Fibroblast of lung (primary cell): ENCODE data around the gene CLEC16A. TPM values are rescaled to one million over a fixed set of nuclear protein-coding genes. Genes with fewer than 3 reads are reported as not detected.
A peak's percentile ranks its signal among the peaks of the same experiment; 100 is the strongest.

ENCODE experiments used
- DNase-seq, 2 donors: peaks; one replicate each; pipeline versions ENCODE4 v3.0.0 to v3.0.0-alpha.2; 2010; ENCODE audit warnings: low read depth in 2 of 2
- H2AFZ ChIP-seq: 2 replicates; pipeline ENCODE4 v1.5.1; 2012; ENCODE audit warnings: low read length, control low read depth, inconsistent platforms
- H3K27ac ChIP-seq: 2 replicates; pipeline ENCODE4 v1.5.1; 2011; ENCODE audit warnings: low read length, control low read depth; ENCODE audit not compliant: insufficient read depth
- H3K27me3 ChIP-seq: 2 replicates; pipeline ENCODE4 v1.5.1; 2011; ENCODE audit warnings: mild to moderate bottlenecking, low read length; ENCODE audit not compliant: control insufficient read depth, insufficient read depth
- H3K36me3 ChIP-seq: 2 replicates; pipeline ENCODE4 v1.5.1; 2011; ENCODE audit warnings: low read length; ENCODE audit not compliant: control insufficient read depth, insufficient read depth
- H3K4me1 ChIP-seq: 2 replicates; pipeline ENCODE4 v1.5.1; 2011; ENCODE audit warnings: low read length; ENCODE audit not compliant: control insufficient read depth, insufficient read depth; ENCODE audit errors: extremely low read depth
- H3K4me2 ChIP-seq: 2 replicates; pipeline ENCODE4 v1.5.1; 2011; ENCODE audit warnings: low read length, control low read depth; ENCODE audit not compliant: insufficient read depth; ENCODE audit errors: extremely low read depth
- H3K4me3 ChIP-seq, 4 experiments: fragments of 200-600 bp in 1 of 4; sonication (generic) in 1 of 4; replicated peaks in 1 of 4; 2 replicates each; pipeline ENCODE4 v1.5.1; 2011 to 2016; ENCODE audit warnings: low read length in 4 of 4, low read depth in 3 of 4, mild to moderate bottlenecking in 3 of 4, control low read depth in 2 of 4, inconsistent platforms in 1 of 4, mixed read lengths in 1 of 4; ENCODE audit not compliant: insufficient read depth in 1 of 4; ENCODE audit errors: control extremely low read depth in 1 of 4
- H3K79me2 ChIP-seq: 2 replicates; pipeline ENCODE4 v1.5.1; 2012; ENCODE audit warnings: mild to moderate bottlenecking, low read length, inconsistent platforms; ENCODE audit not compliant: control insufficient read depth, insufficient read depth
- H3K9ac ChIP-seq: 2 replicates; pipeline ENCODE4 v1.5.1; 2011; ENCODE audit warnings: mild to moderate bottlenecking, low read length, control low read depth; ENCODE audit not compliant: insufficient read depth
- H3K9me3 ChIP-seq: 2 replicates; pipeline ENCODE4 v1.5.1; 2012; ENCODE audit warnings: low read depth, low read length; ENCODE audit not compliant: control insufficient read depth, insufficient read depth
- H4K20me1 ChIP-seq: 2 replicates; pipeline ENCODE4 v1.5.1; 2011; ENCODE audit warnings: low read length; ENCODE audit not compliant: control insufficient read depth, insufficient read depth; ENCODE audit errors: extremely low read depth
- EZH2 ChIP-seq: IDR thresholded peaks from 2 replicates; pipeline ENCODE4 v1.5.1; 2012; ENCODE audit warnings: low read length, control low read depth, mild to moderate bottlenecking; ENCODE audit errors: missing control alignments
- polyA plus RNA-seq, 2 donors: library from polyadenylated mRNA; depleted of rRNA in 1 of 2; stranded (reverse) in 1 of 2; unstranded in 1 of 2; fragments of >200 nt; gene quantifications; 2 replicates each; pipeline ENCODE4 v1.2.1, GENCODE V29; 2011 to 2012; ENCODE audit warnings: missing spikeins in 1 of 2
- total RNA-seq: library from RNA; depleted of rRNA; stranded (reverse); fragments of >200 nt; gene quantifications from 2 replicates; pipeline ENCODE4 v1.2.1, GENCODE V29; 2014
- TF ChIP-seq, protein P1 (sequence below), 2 donors: IDR thresholded peaks in 1 of 2; conservative IDR thresholded peaks in 1 of 2; 1 replicate in 1 of 2; 2 replicates in 1 of 2; pipeline ENCODE4 v1.5.1; 2011 to 2012; ENCODE audit warnings: low read length in 2 of 2, control low read depth in 1 of 2, inconsistent platforms in 1 of 2, low read depth in 1 of 2, mild to moderate bottlenecking in 1 of 2

The CLEC16A gene
- total and polyA plus RNA-seq, 2 donors (not counting 1 experiment from before 2014, with no cell fraction given), result 9.1 to 22.0 TPM

DNA sequence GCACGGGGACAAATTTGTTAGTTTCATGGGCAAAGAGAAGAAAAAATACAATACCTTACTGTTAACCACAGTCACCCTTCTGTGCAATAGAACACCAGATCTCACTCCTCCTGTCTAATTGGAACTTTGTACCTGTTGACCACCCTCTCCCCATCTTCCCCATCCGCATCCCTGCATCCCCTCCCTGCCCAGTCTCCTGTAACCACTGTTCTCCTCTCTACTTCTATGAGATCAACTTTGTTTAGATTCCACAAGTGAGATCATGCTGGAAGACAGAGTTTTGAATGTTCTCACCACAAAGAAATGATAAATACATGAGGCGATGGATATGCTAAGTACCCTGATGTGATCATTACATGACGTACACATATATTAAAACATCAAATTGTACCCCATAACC is 47.7 kb downstream of the CLEC16A start:
- H3K27ac ChIP-seq, result peak overlapping the region; percentile 93
- no peak overlapping the region for H3K4me3 ChIP-seq
- peak; percentile 91 to 94 for DNase-seq
- H3K4me2 ChIP-seq, result peak overlapping the region; percentile 65
- peaks cover 14% of the 10 kb centered on the region for H3K4me1 ChIP-seq
- no peaks in the 10 kb centered on the region for H3K9me3 ChIP-seq
- H3K79me2 ChIP-seq, result no peaks in the 10 kb centered on the region
- H3K9ac ChIP-seq, result peak overlapping the region; percentile 17
- no peaks in the 10 kb centered on the region for H4K20me1 ChIP-seq
- peaks cover 3% of the 10 kb centered on the region for H3K36me3 ChIP-seq
- no peaks in the 10 kb centered on the region for H3K27me3 ChIP-seq
- TF ChIP-seq, protein P1, sequence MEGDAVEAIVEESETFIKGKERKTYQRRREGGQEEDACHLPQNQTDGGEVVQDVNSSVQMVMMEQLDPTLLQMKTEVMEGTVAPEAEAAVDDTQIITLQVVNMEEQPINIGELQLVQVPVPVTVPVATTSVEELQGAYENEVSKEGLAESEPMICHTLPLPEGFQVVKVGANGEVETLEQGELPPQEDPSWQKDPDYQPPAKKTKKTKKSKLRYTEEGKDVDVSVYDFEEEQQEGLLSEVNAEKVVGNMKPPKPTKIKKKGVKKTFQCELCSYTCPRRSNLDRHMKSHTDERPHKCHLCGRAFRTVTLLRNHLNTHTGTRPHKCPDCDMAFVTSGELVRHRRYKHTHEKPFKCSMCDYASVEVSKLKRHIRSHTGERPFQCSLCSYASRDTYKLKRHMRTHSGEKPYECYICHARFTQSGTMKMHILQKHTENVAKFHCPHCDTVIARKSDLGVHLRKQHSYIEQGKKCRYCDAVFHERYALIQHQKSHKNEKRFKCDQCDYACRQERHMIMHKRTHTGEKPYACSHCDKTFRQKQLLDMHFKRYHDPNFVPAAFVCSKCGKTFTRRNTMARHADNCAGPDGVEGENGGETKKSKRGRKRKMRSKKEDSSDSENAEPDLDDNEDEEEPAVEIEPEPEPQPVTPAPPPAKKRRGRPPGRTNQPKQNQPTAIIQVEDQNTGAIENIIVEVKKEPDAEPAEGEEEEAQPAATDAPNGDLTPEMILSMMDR (conservative IDR thresholded peaks at IDR 0.05 in 1 of 2, IDR thresholded peaks at IDR 0.05 in 1 of 2; ENCODE audit: low read depth in 1 of 2, low read length in 2 of 2), result no peak
- no peak for TF ChIP-seq EZH2
- H2AFZ ChIP-seq, result no peak overlapping the region

DNA sequence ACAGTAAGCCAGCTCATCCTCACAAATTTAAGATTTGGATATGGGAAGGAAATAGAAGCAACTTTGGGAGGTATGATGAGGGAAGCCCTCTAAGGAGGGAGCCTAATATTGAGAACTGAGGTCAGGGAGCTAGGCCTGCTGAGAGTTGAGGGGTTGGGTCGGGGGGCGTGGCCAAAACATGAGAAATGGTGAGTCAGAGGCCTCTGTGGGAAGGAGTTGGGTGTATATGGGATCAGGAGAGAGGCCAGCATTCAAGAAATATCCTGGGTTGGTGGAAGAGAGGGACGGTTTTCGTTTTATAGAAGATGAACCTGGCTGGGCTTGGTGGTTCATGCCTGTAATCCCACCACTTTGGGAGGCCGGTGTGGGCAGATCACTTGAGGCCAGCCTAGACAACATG is 48.4 kb downstream of the CLEC16A start:
- Histone ChIP-seq H3K27me3 (no peaks in the 10 kb centered on the region), H3K79me2 (no peaks in the 10 kb centered on the region), H2AFZ (no peak overlapping the region), H3K27ac (peak overlapping the region; percentile 93), H3K4me3 (peak overlapping the region in 2 of 4 experiments; percentile 7 to 17), H3K4me2 (peak overlapping the region; percentile 51), H3K36me3 (peaks cover 3% of the 10 kb centered on the region), H4K20me1 (no peaks in the 10 kb centered on the region), H3K9me3 (no peaks in the 10 kb centered on the region), H3K4me1 (peaks cover 14% of the 10 kb centered on the region), H3K9ac (no peak overlapping the region)
- DNase-seq, result peak; percentile 84 to 93
- TF ChIP-seq EZH2, result no peak
- TF ChIP-seq, protein P1 (conservative IDR thresholded peaks at IDR 0.05 in 1 of 2, IDR thresholded peaks at IDR 0.05 in 1 of 2; ENCODE audit: low read depth in 1 of 2, low read length in 2 of 2), result no peak

DNA sequence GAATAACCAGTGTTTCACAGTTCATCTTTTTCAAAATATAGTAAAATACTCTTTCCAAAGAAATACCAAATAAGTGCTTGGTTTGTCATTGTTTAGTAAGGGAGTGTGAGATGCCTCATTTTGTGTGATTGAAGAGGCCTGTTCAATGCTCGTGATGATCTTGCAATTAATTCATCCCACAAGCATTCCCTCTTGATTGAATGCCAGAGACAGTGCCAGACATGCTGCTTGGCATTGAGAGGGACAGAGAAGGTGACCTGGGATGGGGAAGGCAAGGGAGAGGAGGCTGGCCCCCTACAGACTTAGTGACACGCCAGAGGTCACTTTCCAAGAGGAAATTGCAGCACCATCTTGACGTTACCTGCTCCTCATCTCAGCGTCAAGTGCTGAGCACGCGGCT is 49.3 kb downstream of the CLEC16A start:
- H2AFZ ChIP-seq, result no peak overlapping the region
- TF ChIP-seq EZH2, result no peak
- TF ChIP-seq, protein P1 (conservative IDR thresholded peaks at IDR 0.05 in 1 of 2, IDR thresholded peaks at IDR 0.05 in 1 of 2; ENCODE audit: low read depth in 1 of 2, low read length in 2 of 2), result no peak
- no peak overlapping the region for H3K4me3 ChIP-seq
- H3K36me3 ChIP-seq, result peaks cover 3% of the 10 kb centered on the region
- H4K20me1 ChIP-seq, result no peaks in the 10 kb centered on the region
- no peaks in the 10 kb centered on the region for H3K79me2 ChIP-seq
- H3K4me1 ChIP-seq, result peaks cover 14% of the 10 kb centered on the region
- no peak overlapping the region for H3K4me2 ChIP-seq
- H3K27ac ChIP-seq, result peak overlapping the region; percentile 93
- H3K9ac ChIP-seq, result no peak overlapping the region
- no peak for DNase-seq
- no peaks in the 10 kb centered on the region for H3K27me3 ChIP-seq
- H3K9me3 ChIP-seq, result no peaks in the 10 kb centered on the region
